Measurements from ENCODE around the gene ZNF285. TPM values are rescaled to one million over a fixed set of nuclear protein-coding genes. Genes with fewer than 3 reads are reported as not detected.

ZNF285 gene
- total and polyA plus RNA-seq, 2 of the 8 experiments (the other 6 are each of a cell fraction or from before 2014, with no cell fraction given): 0.83 to 2.5 TPM

- no peak for TF ChIP-seq SIN3A (conservative IDR thresholded peaks at IDR 0.05 in 1 of 2, IDR thresholded peaks at IDR 0.05 in 1 of 2; ENCODE audit: low read depth in 1 of 2, low read length in 2 of 2)
- TF ChIP-seq SIRT6 (IDR thresholded peaks at IDR 0.05; ENCODE audit: low read length): no peak
- TF ChIP-seq SP2 (IDR thresholded peaks at IDR 0.05; ENCODE audit: low read length): no peak
- TF ChIP-seq BACH1 (IDR thresholded peaks at IDR 0.05; ENCODE audit: low read length): no peak
- TF ChIP-seq CBX8 (IDR thresholded peaks at IDR 0.05; ENCODE audit: borderline replicate concordance, low read depth, low read length): no peak
- TF ChIP-seq KDM1A (IDR thresholded peaks at IDR 0.05; ENCODE audit: borderline replicate concordance, low read length): no peak
- TF ChIP-seq FOSL1 (IDR thresholded peaks at IDR 0.05; ENCODE audit: insufficient read depth, low read depth, low read length): no peak
- no peak for TF ChIP-seq TEAD4 (IDR thresholded peaks at IDR 0.05; ENCODE audit: low read depth, low read length)
- TF ChIP-seq ASH2L (IDR thresholded peaks at IDR 0.05; ENCODE audit: low read length): no peak
- no peak for TF ChIP-seq SRF (IDR thresholded peaks at IDR 0.05; ENCODE audit: low read depth, low read length)
- TF ChIP-seq SP4 (IDR thresholded peaks at IDR 0.05; ENCODE audit: low read length): no peak
- Histone ChIP-seq H3K27me3 (replicated peaks in 1 of 4; ENCODE audit: control insufficient read depth in 3 of 4, extremely low read depth in 1 of 4, insufficient read depth in 3 of 4, low read length in 3 of 4) (no peaks in the 10 kb centered on the region), H2BK5ac (ENCODE audit: low read depth, low read length) (no peak overlapping the region), H3K56ac (replicated peaks; ENCODE audit: insufficient read length, low read depth, low read length) (no peak overlapping the region), H4K5ac (ENCODE audit: insufficient read length, low read depth, low read length) (no peak overlapping the region), H3K14ac (ENCODE audit: insufficient read length) (no peak overlapping the region), H3K36me3 (ENCODE audit: control insufficient read depth in 2 of 4, insufficient read depth in 4 of 4, low read length in 3 of 4) (no peaks in the 10 kb centered on the region), H3K9me3 (ENCODE audit: insufficient read depth in 2 of 2, low read depth in 1 of 2, low read length in 1 of 2) (peaks cover 10 to 15% of the 10 kb centered on the region in 2 experiments), H2BK120ac (replicated peaks; ENCODE audit: low read depth, low read length) (no peak overlapping the region), H3K4ac (replicated peaks; ENCODE audit: insufficient read length, low read depth, low read length) (no peak overlapping the region), H3K4me3 (ENCODE audit: extremely low read depth in 1 of 4, insufficient read depth in 2 of 4, low read depth in 3 of 4, low read length in 4 of 4) (no peak overlapping the region), H3K27ac (ENCODE audit: low read depth, low read length) (no peak overlapping the region), H2BK15ac (ENCODE audit: low read length) (no peak overlapping the region), H2BK12ac (ENCODE audit: low read depth, low read length) (no peak overlapping the region), H2AK5ac (ENCODE audit: low read depth, low read length) (no peak overlapping the region), H4K8ac (ENCODE audit: extremely low read depth, insufficient read depth, low read length) (no peak overlapping the region), H3K23ac (ENCODE audit: insufficient read length) (no peak overlapping the region), H3K9ac (replicated peaks in 1 of 4; ENCODE audit: extremely low read depth in 1 of 4, low read depth in 3 of 4, low read length in 3 of 4) (no peak overlapping the region), H2AFZ (ENCODE audit: low read length) (no peak overlapping the region), H2BK20ac (ENCODE audit: low read length) (no peak overlapping the region), H3K79me2 (ENCODE audit: control insufficient read depth in 1 of 2, insufficient read depth in 2 of 2, low read length in 2 of 2) (no peaks in the 10 kb centered on the region), H4K91ac (replicated peaks; ENCODE audit: insufficient read length, low read length) (no peak overlapping the region), H3K4me1 (replicated peaks in 1 of 4; ENCODE audit: control insufficient read depth in 3 of 4, insufficient read depth in 4 of 4, low read length in 3 of 4) (no peaks in the 10 kb centered on the region), H3K23me2 (ENCODE audit: low read depth, low read length) (no peaks in the 10 kb centered on the region), H4K20me1 (replicated peaks in 1 of 2; ENCODE audit: control insufficient read depth in 1 of 2, insufficient read depth in 2 of 2, low read length in 2 of 2) (no peaks in the 10 kb centered on the region), H3K4me2 (ENCODE audit: insufficient read depth in 1 of 2, low read depth in 2 of 2, low read length in 2 of 2) (no peak overlapping the region), H3K18ac (ENCODE audit: extremely low read depth, low read length) (no peak overlapping the region), H3K79me1 (ENCODE audit: low read depth, low read length) (no peaks in the 10 kb centered on the region)
- CTCF ChIA-PET (ENCODE audit: partially characterized antibody): no interaction called here
- no peak for DNase-seq (ENCODE audit: low read depth in 1 of 2, low spot score in 2 of 2)
- POLR2A ChIA-PET (ENCODE audit: partially characterized antibody): no interaction called here
- 85 to 100% methylated on average over 1 to 20 of the region's 20 CpGs for WGBS, 2 experiments (ENCODE audit: extremely low coverage in 1 of 2, insufficient coverage in 1 of 2, insufficient read length in 1 of 2, insufficient replicate concordance in 2 of 2, low coverage in 1 of 2, low lambda C conversion rate in 2 of 2, missing lambda C conversion rate in 1 of 2)
- no peak for FAIRE-seq
Measured at GRCh38 chr19:44371815-44372480, 29.5 kb downstream of the ZNF285 start.
